Spleen (tissue), 7 donors: Measurements from ENCODE around the gene MTERF1.

ENCODE experiments used
- CTCF ChIP-seq, 11 experiments: fragments of 200-600 bp in 7 of 11; fragments of 450-650 bp in 4 of 11; sonication (generic) in 4 of 11; IDR thresholded peaks in 8 of 11; conservative IDR thresholded peaks in 3 of 11; 1 replicate in 7 of 11; 2 replicates in 4 of 11; pipeline versions ENCODE4 v1.4.0 to v1.8.0; 2016 to 2021; ENCODE audit warnings: antibody characterized with exemption in 11 of 11, inconsistent platforms in 4 of 11, mild to moderate bottlenecking in 1 of 11
- POLR2A ChIP-seq, 3 donors: fragments of 450-650 bp; IDR thresholded peaks; one replicate each; pipeline ENCODE4 v1.5.1; 2017; ENCODE audit warnings: antibody characterized with exemption in 3 of 3, mild to moderate bottlenecking in 1 of 3
- donor health status: DM: no; HTN: no; CAD: no; lungs with moderate emphysema.
- donor health status: DM: no; HTN: no; CAD: no.
- donor health status: DM: no; HTN: no; CAD: no.

- TF ChIP-seq CTCF (IDR thresholded peaks at IDR 0.05 in 8 of 11, conservative IDR thresholded peaks at IDR 0.05 in 3 of 11), result no peak
- no peak for TF ChIP-seq POLR2A (IDR thresholded peaks at IDR 0.05)
Measured at GRCh38 chr7:91837397-91838070, 43.0 kb downstream of the MTERF1 start.
